Stimulated activated CD4-positive, alpha-beta T cell treated with anti-CD3 and anti-CD28 coated beads, Interleukin-4, amount 100 ng/mL, for 48 hours (primary cell): ENCODE data around the gene CKMT2.
"Not testable (repeated sequence)": the region's sequence is repeated elsewhere in the genome, so short reads cannot be mapped to it uniquely, and the experiment has no call there.

Experiments
- DNase-seq, 2 donors: peaks; one replicate each; pipeline ENCODE4 v3.0.0-alpha.2; 2020; ENCODE audit warnings: low read depth in 2 of 2

The CKMT2 gene

DNA sequence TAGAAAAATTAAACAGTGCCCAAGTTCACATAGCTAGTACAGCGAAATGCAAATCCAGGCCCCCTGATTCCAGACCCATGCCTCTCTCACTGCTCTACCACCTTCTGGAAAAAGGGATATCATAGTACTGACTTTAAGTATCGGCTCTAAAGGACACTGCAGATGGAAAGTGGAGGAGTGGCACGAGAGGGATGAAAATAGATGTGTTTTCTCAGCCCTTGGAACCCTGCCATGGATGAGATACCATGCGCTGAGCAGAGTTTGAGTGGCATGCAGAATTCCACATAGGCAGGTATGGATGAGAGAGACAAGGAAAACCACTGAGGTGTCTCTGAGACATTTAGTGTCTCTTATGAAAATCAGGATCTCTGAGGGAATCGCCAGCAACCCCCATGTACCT, 18.8 kb downstream of the CKMT2 start:
- DNase-seq: no peak

DNA sequence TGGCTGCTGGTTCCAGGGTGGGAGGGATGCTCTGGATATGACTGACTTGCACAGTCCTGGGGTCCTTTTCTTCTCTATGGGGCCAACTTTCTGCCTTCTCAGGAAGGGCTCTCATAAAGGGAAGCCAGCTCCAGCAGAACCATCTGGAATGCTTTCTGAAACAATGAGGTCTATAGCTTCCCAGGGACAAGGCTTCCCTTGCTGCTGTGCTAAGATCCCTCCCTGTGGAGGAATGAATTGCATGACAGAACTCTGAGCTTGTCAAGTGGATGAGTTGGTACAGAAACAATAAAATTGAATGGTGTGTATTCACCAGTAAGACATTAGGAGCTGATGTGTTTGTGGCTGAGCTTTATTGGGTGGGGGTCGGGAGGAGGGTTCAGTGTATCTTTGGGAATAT, 19.8 kb downstream of the CKMT2 start:
- no peak for DNase-seq

DNA sequence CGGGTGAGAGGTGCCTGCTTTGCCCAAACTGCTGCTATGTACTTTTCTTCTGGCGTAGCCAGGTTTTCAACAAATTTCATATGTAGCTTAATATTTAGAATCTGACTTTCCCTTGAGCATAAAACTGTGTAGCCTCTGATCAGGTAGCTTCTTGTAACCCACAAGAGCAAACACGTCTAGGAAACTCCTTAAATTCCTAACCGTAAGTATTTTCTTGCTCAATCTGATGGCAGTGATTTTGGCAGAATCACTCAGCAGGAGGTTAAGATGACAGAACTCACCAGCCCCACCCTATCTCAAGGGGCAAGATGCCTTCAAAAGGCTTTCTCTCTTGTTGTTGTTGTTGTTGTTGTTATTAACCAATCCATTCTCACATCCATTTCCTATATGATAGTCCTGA, 20.8 kb downstream of the CKMT2 start:
- no peak for DNase-seq

DNA sequence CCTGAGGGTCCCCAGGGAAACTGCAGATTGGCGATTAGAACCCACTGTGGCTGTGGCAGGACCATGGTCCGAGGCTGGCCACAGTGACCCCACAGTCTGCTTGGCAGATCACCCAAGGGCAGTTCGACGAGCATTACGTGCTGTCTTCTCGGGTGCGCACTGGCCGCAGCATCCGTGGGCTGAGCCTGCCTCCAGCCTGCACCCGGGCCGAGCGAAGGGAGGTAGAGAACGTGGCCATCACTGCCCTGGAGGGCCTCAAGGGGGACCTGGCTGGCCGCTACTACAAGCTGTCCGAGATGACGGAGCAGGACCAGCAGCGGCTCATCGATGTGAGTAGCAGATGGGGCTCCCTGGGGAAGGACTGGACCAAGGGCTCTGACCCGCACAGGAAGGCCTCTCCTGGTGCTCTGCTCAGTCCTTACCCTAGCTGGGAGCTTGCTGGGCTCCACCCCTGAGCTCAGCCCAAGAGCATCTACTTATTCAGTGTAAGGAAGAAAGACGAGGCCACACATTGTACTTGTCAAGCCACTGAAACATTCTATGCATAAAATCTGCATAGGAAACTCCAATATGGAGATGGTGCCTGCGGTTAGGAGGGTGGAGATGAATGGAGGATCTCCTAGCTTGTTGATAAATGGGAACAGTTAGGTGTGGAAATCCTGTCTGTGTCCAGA, 21.9 kb downstream of the CKMT2 start:
- DNase-seq: no peak

DNA sequence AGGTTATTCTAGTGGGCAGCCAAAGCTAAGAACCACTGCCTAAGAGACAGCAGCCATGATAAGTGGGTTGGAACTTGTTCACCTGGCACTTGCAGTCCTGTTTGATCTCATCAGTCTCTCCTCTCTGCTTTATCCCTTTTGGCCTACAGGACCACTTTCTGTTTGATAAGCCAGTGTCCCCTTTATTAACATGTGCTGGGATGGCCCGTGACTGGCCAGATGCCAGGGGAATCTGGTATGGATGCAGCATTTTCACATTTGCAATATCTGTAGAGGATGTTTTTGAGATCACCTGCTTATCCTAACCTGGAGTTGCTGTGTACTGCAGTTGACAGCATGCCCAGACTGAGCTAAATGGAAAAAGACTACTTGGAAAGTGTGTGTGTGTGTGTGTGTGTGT, 23.6 kb downstream of the CKMT2 start:
- no peak for DNase-seq

DNA sequence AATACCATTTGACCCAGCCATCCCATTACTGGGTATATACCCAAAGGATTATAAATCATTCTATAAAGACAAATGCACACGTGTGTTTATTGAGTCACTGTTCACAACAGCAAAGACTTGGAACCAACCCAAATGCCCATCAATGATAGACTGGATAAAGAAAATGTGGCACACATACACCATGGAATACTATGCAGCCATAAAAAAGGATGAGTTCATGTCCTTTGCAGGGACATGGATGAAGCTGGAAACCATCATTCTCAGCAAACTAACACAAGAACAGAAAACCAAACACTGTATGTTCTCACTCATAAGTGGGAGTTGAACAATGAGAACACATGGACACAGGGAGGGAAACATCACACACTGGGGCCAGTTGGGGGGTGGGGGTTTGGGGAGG, 29.7 kb downstream of the CKMT2 start:
- not testable (repeated sequence) for DNase-seq

DNA sequence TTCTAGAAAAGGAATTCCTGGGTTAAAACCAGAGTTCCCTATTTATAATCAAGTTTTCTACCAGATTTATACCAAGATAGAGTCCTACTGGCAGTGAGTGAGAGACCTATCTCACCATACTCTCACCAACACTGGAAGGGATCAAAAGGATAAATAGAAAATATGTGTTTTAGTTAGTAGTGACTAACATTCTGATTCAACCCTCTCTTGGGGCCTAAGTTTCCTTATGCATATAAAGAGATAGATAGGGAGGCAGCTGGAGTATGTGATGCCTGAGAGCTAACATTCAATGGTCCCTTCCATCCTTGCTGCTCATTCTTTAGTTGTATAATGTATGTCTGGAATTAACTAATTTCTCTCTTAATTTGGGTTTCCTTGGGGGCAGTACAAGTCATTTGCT, 32.0 kb downstream of the CKMT2 start:
- DNase-seq: no peak

DNA sequence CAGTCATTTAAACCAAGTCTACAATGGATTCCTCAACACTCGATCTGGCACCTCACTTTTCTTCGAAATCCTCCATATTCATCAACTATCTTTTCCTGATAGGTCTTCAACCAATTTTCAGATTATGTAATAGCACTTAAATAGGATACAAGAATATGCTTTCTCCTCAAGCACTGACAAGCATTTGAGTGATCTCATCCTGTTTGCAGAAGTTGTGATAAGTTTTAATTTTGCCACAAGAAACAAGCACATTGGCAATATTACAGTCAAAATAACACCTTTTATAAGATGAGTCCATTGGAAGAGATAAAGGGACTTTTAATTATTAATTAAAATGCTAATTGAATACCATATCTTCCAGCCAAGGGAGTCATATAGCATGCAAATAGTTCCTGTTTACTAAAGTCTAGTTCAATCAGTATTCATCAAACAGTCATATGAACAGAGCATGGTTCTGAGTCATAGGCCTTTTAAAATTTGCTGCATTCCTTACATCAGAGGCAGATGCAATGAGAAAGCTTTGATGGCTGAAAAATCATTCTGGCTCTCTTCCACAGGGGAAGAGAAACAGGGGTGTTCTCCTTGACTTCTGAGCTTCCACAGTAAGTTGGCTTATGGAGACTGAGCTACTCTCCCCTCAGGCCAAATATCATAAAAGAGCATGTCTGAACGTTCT, 35.5 kb downstream of the CKMT2 start:
- DNase-seq: no peak

DNA sequence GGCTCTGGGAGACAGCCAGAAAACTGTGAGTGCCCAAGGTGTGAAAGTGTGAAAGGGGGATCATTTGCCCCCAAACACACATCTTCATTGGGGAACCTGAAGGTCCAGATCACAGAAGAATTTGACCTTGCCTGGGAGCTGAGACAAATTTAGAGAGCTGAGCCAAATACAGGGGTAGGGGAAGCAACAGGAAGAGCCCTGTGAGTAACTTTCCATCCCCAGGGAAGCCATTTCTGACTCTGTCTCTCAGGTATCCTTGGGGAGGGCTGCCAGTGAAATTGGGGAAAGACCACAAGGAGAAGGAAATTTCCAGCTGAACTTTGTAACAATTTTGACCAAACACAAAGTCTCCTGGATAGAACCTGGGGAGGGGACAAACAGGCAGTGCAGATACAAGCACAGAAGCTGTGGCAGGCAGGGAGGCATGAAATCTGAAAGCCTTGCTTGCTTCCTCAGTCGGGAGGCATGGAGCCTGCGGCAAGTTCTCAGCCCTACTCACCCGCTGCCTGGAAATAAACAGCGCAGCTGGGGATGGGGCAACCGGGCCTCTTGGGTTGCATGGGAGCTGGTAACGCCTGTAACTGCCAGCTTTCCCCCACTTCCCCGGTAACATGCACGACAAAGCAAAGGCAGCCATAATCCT, 36.8 kb downstream of the CKMT2 start:
- DNase-seq: no peak

DNA sequence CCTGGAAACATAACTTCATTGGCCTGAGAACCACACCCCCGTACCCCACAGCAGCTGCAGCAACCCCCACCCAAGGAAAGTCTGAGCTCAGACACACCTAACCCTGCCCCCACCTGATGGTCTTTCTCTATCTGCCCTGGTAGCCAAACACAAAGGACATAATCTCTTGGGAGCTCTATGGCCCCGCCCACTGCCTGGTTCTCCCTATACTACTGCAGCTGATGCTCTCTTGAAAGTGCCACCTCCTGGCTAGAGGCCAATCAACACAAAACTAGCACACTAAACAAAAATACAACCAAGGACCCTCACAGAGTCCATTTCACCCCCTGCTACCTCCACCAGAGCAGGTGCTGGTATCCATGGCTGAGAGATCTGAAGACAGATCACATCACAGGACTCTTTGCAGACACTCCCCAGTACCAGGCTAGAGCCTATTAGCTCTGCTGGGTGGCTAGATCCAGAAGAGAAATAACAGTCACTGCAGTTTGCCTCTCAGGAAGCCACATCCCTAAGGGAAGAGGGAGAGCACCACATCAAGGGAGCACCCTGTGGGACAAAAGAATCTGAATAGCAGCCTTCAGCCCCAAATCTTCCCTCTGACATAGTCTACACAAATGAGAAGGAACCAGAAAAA, 37.4 kb downstream of the CKMT2 start:
- not testable (repeated sequence) for DNase-seq

DNA sequence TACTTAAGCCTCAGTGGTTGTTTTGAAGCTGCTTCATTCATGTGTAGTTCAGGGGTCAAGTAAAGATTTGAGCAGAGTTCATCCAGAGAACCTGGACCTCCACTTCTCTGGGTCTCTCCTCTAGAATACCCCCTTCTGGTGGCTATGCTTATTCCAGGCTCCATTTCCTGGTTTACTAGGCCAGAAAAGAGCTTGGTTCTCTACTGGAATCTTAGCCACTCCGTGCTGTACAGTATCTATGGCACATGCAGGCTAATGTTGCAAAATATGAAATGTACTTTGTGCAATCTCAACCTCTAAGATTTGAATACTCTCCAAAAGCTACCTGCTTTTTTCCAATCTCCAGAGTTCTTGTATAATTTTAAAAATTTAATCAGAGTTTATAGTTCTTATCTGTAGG, 50.9 kb downstream of the CKMT2 start:
- DNase-seq: no peak

DNA sequence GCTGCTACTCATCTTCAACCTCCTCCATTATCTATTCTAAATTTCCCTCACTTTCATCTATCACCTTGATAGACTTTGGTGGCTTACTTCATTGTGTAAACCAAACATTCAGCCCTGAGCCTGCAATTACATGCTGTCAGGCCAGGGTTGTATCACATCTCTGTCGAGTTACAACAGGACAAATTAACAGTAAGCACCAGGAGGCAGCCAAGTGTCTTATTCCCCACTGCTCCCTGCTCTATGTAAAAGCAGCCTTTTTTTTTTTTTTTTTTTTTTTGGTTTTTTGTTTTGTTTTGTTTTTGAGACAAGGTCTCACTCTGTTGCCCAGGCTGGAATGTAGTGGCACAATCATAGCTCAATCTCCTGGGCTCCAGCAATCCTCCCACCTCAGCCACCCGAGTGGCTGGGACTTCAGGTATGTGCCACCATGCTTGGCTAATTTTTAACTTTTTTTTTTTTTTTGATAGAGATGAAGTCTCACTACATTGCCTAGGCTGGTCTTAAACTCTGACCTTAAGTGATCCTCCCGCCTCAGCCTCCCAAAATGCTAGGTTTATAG, 53.0 kb downstream of the CKMT2 start:
- DNase-seq: no peak

DNA sequence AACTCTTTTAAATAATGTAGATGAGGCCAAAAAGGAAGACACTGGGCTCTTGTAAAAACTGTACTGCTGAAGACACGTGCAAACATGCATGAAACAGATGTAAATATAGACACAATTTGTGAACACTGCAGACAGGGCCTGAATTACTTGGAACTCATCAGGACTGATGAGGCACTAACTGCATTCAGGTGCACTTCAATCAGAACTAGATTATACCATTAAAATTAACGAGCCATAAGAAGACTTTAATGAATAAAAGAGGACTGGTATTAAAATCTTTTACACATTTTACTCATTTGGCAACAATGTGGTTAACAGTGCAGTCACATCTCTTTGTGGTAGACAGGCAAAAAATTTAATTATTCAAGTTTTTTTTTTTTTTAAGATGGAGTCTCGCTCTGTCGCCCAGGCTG, 54.9 kb downstream of the CKMT2 start:
- no peak for DNase-seq

DNA sequence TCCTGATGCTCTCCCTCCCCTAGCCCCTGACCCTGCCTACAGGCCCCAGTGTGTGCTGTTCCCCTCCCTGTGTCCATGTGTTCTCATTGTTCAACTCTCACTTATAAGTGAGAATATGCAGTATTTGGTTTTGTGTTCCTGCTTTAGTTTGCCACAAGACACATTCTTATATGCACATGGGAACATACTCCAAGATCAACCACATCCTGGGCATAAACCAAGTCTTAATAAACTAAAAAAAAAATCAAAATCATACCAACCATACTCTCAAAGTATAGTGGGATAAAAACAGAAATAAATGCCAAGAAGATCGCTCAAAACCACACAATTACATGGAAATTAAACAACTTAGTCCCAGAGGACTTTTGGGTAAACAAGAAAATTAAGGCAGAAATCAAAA, 57.0 kb downstream of the CKMT2 start:
- DNase-seq: no peak

DNA sequence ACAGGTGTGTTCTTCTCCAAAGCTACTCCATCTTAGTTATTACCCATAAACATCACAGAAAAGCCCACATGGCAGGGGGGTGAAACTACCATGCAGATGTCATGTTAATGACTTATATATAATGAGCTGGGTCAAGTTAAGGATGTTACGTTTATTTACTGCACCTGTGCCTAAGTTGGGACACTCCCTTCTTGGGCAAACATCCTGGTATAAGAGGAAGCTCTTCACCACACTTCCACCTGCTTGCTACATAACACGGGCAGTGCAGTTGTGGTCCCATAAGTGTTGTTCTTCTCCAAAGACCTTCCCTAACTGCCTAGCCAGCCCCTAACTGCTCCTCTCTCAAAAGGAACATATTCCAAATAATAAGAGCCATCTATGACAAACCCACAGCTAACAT, 59.0 kb downstream of the CKMT2 start:
- DNase-seq: no peak

DNA sequence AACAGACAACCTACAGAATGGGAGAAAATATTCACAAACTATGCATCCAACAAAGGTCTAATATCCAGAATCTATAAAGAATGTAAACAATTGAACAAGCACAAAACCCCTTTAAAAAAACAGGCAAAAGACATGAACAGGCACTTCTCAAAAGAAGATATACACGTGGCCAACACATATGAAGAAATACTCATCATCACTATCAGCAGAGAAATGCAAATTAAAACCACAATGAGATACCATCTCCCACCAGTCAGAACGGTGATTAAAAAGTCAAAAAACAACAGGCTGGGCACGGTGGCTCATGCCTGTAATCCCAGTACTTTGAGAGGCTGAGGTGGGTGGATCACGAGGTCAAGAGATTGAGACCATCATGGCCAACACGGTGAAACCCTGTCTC, 60.9 kb downstream of the CKMT2 start:
- DNase-seq: not testable (repeated sequence)

DNA sequence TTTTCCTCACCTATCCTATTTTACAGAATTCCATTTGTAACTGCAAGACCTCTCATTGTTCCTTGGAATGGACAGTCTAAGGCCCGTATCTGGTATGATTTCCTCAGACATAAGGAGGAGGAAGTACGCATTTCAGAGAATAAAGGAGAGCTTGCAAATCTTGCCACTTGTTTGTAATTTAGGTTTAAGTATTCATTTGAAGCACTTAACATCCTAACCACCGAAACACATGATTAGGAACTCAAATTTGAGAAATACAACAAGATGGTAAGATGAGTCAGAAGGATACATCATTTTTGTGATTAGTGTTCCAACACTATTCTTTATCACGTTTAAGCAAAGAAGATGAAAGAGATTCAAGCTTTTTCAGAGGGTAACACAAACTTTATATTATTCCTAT, 64.4 kb downstream of the CKMT2 start:
- DNase-seq: no peak

DNA sequence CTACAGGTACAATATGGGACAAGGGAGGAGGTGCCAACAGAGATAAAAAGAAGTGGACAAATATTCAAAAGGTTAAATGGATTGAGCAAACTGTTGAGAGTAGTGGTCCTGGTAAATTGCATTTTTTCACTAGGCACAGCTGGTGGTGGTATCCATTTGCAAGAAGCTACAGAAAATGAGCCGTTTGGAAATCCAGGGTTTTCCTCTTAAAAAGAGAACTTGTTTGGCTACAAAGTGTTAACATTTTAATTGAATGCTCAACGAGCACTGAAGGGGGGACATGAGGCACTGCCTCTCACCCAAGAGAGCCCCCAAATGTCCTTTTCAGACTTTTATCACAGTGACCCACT, 67.8 kb downstream of the CKMT2 start:
- DNase-seq: no peak

DNA sequence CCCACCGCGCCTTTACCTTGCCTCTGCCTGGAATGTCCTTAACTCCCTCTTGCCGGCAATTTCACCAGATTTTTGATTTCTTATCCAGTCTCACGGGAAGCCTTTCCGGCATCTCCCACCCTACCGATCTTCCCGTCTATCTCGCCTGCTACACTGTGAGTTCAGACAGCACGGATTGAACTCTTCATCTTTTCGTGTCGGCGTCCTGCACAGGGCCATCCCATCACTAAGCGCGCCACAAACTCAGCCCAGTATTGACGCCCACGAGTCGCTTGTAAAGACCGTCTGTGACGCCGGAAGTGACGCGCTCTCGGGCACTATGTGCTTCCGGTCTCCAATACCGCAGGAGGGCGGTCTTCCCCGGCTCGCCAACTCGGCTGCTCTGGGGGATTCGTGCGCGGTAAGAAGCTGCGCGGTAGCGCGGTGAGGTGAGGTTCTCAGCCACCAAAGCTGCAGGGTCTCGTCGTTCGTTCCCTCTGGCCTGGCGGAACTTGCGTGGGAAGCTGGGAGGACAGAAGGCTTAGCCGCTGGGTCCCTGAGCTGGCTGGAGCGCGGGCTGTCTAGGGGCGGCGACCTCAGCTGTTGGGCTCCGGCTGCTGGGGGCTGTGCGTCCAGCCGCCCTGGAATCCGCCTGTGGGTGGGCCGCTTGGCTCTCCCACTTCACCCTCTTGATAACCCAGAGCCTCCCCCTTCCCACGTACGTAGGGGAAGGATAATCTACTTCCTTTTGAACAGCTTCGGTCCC, 68.3 kb downstream of the CKMT2 start, which contains the start of gene ZCCHC9:
TSS of gene ZCCHC9 (plus strand) at position 317 of the 745 bp plus-strand sequence. CDS start 3,171 bp downstream, outside the sequence.
- DNase-seq: peak; percentile 84 to 91

DNA sequence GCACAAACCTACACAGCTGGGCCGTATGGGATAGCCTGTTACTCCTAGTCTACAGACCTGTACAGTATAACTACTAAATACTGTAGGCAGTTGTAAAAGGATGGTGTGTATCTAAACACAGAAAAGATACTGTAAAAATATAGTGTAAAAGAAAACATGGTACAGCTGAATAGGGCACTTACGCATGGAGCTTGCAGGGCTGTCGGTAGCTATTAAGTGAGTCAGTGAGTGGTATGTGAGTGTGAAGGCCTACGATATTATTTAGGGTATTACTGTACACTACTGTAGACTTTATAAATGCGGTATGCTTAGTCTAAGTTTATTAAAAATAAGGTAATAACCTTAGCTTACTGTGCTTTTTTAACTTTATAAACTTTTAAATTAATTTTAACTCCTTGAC, 69.5 kb downstream of the CKMT2 start:
- DNase-seq: no peak

DNA sequence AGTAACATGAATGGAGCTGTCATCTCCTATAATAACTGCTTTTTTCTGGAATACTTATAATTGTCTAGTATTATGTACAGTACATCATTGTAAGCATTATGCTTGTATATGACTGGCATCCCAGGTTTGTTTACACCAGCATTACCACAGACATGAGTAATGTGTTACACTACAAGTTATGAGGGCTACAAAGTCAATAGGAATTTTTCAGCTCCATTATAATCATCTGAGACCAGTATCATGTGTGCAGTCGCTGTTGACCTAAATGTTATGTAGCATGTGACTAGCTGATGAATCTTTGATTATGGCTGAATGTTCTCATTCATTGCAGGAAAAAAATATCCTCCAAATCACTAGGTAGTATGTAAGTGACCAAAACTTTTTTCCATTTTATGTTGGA, 70.4 kb downstream of the CKMT2 start:
- DNase-seq: no peak

DNA sequence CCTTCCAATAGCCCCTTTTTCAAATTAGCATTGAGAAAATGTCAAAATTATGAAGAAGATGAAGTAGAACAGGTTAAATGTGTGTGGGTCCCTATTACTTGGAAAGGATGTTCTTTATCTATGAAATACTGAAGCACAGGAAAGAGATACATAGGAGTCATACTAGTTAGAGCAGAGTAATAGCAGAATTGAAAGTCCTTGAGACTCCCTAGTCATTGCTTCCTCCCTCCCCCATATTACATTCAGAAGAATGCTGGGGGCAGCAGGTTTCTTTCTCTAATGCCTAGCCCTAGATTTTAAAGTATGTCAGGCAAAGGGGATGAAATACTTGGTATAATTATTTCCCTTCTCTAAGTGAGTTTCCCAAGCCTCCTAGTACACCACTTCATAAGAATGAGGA, 72.7 kb downstream of the CKMT2 start:
- no peak for DNase-seq
